Esophagus squamous epithelium (tissue), 4 donors: Measurements from ENCODE around the gene UMODL1.

Experiments used
- POLR2A ChIP-seq, 4 donors: fragments of 450-650 bp; IDR thresholded peaks; one replicate each; pipeline ENCODE4 v1.6.1; 2017; ENCODE audit warnings: antibody characterized with exemption in 4 of 4, mild to moderate bottlenecking in 4 of 4, moderate library complexity in 3 of 4
- TF ChIP-seq, protein P1 (sequence below), 6 experiments: fragments of 450-650 bp in 4 of 6; fragments of 200-600 bp in 2 of 6; sonication (generic) in 2 of 6; IDR thresholded peaks; one replicate each; pipeline ENCODE4 v1.5.1; 2016 to 2019; ENCODE audit warnings: antibody characterized with exemption in 6 of 6, mild to moderate bottlenecking in 4 of 6, moderate library complexity in 4 of 6

DNA sequence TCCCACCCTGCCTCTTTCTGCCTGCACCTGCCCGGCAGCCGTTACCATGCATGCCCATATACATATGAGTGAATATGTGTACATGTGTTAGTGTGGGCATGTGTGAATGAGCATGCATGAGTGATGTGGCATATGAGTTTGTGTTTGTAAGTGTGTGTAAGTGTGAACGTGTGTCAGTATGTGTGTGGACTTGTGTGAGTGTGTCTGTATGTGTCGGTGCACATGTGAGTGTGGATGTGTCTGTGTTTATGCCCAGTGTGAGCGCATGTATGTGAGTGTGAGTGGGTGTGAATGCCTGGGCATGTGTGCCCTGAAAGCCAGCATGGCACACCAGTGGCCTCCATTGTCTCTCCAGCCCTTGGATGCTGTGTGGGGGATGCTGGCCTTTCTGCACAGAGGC is 2.5 kb upstream of the UMODL1 start:
- TF ChIP-seq, protein P1, sequence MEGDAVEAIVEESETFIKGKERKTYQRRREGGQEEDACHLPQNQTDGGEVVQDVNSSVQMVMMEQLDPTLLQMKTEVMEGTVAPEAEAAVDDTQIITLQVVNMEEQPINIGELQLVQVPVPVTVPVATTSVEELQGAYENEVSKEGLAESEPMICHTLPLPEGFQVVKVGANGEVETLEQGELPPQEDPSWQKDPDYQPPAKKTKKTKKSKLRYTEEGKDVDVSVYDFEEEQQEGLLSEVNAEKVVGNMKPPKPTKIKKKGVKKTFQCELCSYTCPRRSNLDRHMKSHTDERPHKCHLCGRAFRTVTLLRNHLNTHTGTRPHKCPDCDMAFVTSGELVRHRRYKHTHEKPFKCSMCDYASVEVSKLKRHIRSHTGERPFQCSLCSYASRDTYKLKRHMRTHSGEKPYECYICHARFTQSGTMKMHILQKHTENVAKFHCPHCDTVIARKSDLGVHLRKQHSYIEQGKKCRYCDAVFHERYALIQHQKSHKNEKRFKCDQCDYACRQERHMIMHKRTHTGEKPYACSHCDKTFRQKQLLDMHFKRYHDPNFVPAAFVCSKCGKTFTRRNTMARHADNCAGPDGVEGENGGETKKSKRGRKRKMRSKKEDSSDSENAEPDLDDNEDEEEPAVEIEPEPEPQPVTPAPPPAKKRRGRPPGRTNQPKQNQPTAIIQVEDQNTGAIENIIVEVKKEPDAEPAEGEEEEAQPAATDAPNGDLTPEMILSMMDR (IDR thresholded peaks at IDR 0.05): no peak
- TF ChIP-seq POLR2A (IDR thresholded peaks at IDR 0.05): no peak
